HG03103 (cell line): ENCODE data around the gene FAM234A.

ENCODE experiments used
- ATAC-seq: cut with Tn5 transposase; IDR thresholded peaks from one replicate; pipeline ENCODE4 v1.9.1; 2021; ENCODE audit warnings: low read depth; ENCODE audit not compliant: unreplicated experiment

FAM234A gene

GRCh38 chr16:296276-296675 is 61.7 kb downstream of the FAM234A start:
- ATAC-seq: no peak

- no peak for ATAC-seq
Measured at GRCh38 chr16:296806-297510, 62.3 kb downstream of the FAM234A start.

DNA sequence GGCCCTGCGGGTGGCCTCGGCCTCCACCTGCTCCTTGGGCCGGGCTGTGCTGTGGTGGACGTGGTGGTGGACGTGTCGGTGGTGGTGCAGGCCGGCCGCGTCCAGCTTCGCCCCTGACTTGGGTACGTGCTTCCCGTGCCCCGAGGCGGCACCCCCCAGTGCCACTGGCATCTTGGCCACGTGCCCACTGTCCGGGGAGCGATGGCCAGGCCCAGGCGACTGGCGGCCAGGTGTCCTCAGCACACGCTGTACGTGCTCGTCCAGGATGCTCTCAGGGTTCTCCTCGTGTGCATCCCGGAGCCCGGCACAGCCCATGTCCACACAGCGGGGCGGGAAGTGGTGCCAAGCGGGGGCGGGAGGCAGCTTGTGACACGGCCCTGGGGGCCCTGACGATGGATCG is 63.2 kb downstream of the FAM234A start:
- no peak for ATAC-seq

DNA sequence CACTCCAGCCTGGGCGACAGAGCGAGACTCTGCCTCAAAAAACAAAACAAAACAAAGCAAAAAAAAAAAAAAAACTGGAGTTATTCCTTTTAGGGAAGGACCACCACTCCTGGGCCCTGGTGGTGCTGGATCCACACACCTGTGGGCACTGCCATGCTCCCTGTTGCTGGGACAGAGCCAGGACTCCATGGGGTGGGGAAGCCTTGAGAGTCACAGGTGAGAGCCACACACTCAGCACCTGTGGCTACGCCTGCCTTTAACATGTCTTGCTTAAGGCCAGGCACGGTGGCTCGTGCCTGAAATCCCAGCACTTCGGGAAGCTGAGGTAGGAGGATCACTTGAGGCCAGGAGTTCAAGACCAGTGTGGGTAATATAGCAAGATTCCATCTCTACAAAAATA is 66.6 kb downstream of the FAM234A start:
- ATAC-seq: no peak

GRCh38 chr16:301950-302349 is 67.3 kb downstream of the FAM234A start:
- no peak for ATAC-seq

- no peak for ATAC-seq
Measured at GRCh38 chr16:303760-304505, 69.3 kb downstream of the FAM234A start.

GRCh38 chr16:305916-306626 is 71.5 kb downstream of the FAM234A start:
- ATAC-seq: no peak

GRCh38 chr16:306911-307370 is 72.3 kb downstream of the FAM234A start:
- ATAC-seq: no peak

DNA sequence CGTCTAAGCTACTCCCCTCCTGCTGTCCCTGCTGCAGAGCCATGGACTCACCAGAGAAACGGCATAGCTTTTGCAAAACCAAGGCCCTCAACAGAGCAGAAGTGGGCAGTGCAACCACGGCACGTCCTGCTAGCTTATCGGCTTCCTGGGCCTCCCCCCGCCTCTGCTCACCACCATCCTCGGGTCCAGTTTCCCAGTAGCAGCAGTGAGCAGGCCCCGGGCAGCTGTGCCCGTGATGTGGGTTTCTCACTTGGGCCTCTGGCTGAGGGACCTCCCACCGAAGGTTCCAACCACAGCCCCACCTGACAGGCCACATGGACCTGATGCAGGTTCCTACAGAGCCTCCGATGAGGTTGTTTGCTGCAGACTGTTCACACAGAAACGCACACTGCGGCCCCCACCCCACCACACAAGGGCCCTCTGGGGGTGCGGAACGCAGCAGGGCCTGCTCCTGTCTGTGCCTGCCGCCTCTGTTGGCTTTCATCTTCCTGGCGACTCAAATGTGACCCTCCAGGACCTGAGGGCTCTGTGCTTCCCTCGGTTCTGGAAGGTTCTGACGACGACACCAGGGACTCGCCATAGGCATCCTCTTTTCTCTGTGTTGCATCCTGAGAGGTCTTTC is 73.2 kb downstream of the FAM234A start:
- ATAC-seq: no peak

DNA sequence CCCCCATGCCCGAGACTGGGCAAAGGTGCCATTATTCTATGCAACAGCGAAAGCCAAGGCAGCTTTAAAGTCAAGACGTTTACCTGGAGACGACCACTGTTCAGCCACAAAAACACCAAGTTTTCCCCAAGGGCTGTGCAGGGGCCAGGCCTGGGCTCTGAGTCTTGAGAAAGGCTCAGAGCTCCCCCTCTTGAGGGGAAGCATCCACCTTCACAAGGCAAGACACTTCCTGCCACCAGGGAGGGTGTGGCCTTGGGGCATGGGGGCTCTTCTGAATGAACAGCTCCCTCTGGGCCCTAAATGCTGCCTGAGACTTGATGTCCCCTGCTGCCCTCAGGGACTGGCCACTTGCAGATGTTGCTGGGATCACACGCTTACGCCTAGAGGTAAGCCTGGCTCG is 74.9 kb downstream of the FAM234A start:
- no peak for ATAC-seq

GRCh38 chr16:311725-312124 is 77.1 kb downstream of the FAM234A start:
- ATAC-seq: no peak

DNA sequence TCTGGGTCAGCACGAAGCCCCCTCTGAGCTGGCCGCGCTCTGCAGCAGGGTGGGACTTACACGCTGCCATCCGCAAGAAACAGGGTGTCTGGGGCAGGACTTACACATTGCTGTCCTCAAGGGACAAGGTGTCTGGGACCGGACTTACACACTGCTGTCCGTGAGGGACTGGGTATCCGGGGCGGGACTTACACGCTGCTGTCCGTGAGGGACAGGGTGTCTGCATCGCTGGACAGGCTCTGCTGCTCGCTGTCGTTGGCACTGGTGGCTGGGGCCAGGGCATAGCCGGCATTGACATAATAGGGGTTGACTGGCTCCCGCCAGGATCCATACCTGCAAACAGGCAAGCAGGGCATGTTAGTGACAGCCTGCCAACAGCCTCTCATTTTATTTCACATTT is 79.7 kb downstream of the FAM234A start:
- no peak for ATAC-seq

DNA sequence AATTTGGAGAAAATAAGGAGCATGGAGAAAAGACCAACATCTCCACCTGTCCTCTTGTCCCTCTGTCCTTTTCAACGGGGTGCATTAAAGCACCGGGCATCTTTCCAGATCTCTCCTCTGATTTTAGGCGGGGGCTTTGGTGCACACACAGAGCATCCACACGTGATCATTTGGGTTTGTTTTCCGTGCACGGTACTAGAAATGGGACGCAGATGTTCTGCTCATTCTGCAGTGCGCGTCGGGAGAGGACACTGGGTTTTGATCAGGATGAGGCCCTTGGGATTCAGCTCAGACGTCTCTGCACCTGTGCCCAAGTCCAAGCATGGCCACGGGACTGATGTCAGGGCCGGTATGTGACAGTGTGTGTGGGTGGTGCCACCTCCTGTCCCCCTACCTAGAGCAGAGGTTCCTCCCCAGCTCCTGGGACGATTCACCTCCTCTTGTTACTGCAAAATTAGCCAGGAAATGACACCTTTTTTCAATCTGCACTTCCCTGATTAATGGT is 80.2 kb downstream of the FAM234A start:
- no peak for ATAC-seq
